OCI-M2 (cell line): ENCODE measurements around the gene LTBP3.

Source experiments
- DNase-seq: peaks from one replicate; lab custom pipeline; 2025; ENCODE audit not compliant: unreplicated experiment; lab: John Stamatoyannopoulos, UW

Gene LTBP3

GRCh38 chr11:65555693-65556231 is 2.4 kb downstream of the LTBP3 start:
- DNase-seq = no peak

GRCh38 chr11:65554842-65555430 is 3.2 kb downstream of the LTBP3 start:
- no peak for DNase-seq

- no peak for DNase-seq
Measured at GRCh38 chr11:65554057-65554818, 3.9 kb downstream of the LTBP3 start.

DNA sequence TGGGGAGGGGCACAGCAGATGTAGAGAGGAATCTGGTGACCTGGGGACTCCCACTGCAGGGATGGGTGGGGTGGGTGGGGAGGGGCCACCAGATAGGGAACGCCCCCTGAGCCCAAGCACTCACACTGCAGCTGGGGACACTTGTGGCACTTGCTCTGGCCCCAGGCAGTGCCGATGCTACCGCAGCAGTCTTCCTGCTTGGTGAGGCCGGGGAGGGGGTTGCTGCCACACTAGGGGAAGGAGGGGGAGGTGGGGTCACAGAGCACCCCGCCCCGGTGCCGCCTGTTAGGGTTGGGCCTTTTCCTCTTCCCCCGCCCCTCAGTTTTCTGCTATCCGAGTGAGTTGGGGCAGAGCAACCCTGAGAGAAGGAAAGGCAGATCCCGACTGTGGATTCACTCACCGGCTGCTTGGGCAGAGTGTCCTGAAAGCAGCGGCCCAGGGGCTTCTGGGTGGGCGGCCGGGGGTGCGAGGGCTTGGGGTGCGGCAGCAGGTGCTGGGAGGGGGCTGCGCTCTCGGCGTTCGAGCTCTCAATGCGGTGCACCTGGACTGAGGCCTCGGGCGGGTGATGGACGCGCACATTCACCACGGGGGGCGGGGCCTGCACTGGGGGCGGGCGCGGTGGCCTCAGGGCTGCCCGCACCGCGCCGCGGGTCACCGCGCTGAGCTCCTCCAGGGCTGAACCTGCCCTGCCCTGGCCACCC is 4.7 kb downstream of the LTBP3 start:
- no peak for DNase-seq

DNA sequence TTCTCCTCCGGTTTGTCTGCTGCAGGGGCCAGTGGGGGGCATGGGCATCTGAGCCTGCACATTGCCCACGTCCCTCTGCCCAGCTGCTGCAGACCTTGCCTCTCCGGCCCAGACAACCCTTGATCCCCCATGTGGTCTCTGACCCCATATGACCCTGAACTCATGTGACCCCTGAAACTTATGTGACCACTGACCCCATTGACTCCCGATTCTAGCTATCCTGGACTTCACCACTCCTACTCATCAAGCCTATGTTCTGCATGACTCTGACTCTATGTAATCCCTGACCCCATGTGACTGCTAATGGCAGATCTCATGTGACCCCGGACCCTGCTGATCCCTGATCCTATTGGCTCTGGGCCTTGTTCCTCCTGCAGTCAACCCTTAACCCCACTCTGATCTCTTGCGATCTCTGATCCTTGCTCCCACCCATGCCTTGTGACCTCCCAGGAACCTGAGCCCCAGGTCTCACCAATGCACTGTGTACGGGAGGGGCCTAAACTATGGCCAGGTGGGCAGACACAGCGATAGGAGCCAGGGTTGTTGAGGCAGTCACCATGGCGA is 5.7 kb downstream of the LTBP3 start:
- no peak for DNase-seq

GRCh38 chr11:65551572-65552387 is 6.4 kb downstream of the LTBP3 start:
- DNase-seq = no peak

DNA sequence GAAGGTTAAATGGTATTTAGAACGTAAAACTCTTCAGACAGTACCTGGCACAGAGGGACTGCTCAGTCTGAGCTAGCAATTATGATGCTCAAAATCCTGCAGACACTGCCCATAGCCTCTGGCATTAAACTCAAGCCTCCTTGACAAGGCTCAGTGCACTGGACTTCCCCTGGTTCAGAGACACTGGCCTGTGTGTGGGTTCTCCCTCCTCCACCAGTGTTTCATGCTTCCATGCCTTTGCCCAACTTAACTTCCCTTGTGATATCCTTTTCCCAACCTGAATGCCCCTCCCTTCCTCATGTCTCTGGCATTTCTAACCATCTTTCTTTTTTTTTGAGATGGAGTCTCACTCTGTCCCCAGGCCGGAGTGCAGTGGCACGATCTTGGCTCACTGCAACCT is 9.1 kb downstream of the LTBP3 start:
- DNase-seq = no peak

- DNase-seq = no peak
Measured at GRCh38 chr11:65548395-65548794, 9.8 kb downstream of the LTBP3 start.

- DNase-seq = no peak
Measured at GRCh38 chr11:65547446-65548125, 10.6 kb downstream of the LTBP3 start.

- no peak for DNase-seq
Measured at GRCh38 chr11:65546217-65546958, 11.8 kb downstream of the LTBP3 start.

DNA sequence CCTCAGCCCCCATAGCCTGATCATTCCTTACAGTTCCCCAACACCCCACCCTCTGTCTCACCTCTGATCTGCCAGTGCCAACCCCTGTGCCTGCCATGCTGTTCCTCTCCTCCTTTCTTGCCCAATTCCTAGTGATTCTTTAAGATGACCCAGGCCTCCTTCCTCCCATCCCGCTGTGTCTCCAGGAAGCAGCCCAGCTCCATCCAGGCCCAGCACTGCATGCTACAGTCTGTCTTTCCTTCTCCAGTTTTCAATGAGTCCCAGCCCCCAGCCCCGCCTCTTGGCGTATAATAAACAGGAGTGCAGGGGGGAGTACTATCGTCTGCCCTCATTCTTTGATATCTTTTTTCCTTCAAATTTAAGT is 12.3 kb downstream of the LTBP3 start:
- no peak for DNase-seq

DNA sequence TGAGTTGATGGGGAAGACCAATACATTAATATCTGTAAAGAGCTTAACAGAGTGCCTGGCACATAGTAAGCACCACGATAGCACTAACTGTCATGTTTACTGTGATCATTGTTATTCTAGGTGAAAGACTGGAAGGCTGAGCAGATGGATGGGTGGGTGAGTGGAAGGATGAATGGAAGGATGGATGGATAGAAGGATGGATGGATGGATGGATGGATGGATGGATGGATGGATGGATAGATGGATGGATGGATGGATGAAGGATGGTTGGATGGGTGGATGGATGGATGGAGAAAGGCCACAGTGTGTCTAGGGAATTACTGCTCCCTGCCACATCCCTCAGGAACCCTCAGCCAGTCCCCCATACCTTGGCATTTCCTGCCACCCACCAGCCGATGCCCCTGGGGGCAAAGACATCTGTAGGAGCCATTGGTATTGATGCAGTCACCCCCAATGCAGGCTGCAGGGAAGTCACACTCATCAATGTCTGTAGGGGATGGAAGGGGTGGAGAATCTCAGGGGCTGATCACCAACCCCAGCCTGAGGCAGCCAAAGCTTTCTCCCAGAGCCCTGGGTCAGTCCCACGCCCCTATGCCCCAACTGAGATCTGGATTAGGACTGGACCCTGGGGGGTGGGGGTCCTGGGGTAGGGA is 15.3 kb downstream of the LTBP3 start:
- no peak for DNase-seq

DNA sequence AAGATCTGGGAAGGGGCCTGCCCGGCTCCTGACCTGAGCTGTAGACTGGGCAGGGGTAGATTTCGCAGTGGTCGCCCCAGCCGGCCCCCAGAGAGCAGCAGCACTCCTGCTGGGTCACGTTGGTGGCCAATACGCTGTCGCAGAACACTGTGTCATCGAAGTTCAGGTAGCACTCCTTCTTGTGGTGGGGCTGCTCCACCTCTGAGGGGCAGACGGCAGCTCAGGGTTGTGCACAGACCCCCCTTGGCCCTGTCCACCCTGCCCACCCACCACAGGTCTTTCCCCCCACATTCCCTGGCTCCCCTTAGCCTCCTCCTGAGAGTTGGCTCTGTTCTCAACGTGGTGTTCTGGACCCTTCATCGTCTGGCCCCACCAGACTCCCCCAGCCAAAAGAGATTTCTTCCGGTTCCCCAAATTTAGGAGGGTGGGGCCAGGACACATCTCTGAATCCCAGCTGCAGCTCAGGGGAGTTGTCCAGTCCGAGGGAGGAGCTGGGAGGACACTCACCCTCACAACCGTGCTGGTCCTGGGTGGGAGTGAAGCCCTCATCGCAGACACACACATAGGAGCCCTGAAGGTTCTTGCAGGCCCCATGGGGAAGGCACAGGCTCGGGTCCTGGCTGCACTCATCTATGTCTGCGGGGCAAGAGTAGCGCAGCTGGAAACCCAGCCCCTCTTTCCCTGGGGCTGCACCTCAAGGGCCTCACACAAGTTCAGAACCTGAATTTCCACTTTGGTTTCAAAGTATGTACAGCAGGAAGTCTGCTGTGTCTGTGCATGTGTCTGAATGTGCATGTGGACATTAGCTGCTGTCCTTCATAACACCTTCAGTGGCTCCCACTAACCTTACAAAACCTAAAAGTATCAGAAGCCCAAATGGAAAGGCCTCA is 16.8 kb downstream of the LTBP3 start:
- DNase-seq = no peak

- peak; percentile 76 for DNase-seq
Measured at GRCh38 chr11:65540290-65541092, 17.7 kb downstream of the LTBP3 start.

GRCh38 chr11:65539744-65540289 is 18.3 kb downstream of the LTBP3 start:
- no peak for DNase-seq

GRCh38 chr11:65538915-65539743 is 19.0 kb downstream of the LTBP3 start:
- DNase-seq = no peak
